Mesenchymal stem cell (in vitro differentiated cells and primary cell): ENCODE measurements around the gene C1GALT1.

Experiments used
- DNase-seq: peaks from one replicate; pipeline ENCODE4 v3.0.0-alpha.2; 2013
- H2AFZ ChIP-seq: one replicate; pipeline ENCODE4 v1.6.1; 2013; ENCODE audit warnings: low read depth, mild to moderate bottlenecking, control low read depth, inconsistent platforms, low read length, moderate library complexity
- H2AK5ac ChIP-seq: 2 replicates; pipeline ENCODE4 v1.6.1; 2013; ENCODE audit warnings: low read length, moderate library complexity, mild to moderate bottlenecking, inconsistent platforms; ENCODE audit not compliant: severe bottlenecking
- H2BK120ac ChIP-seq: one replicate; pipeline ENCODE4 v1.6.1; 2013; ENCODE audit warnings: low read depth, mild to moderate bottlenecking, inconsistent platforms, low read length, moderate library complexity
- H2BK12ac ChIP-seq, 2 experiments: one replicate each; pipeline ENCODE4 v1.6.1; 2013; ENCODE audit warnings: inconsistent platforms in 2 of 2, low read length in 2 of 2, mild to moderate bottlenecking in 2 of 2, moderate library complexity in 2 of 2, control low read depth in 1 of 2
- H2BK15ac ChIP-seq: one replicate; pipeline ENCODE4 v1.6.1; 2013; ENCODE audit warnings: mild to moderate bottlenecking, low read depth, inconsistent platforms; ENCODE audit not compliant: poor library complexity, severe bottlenecking
- H2BK5ac ChIP-seq: 2 replicates; pipeline ENCODE4 v1.6.1; 2013; ENCODE audit warnings: low read depth, mild to moderate bottlenecking, low read length, control low read depth, inconsistent platforms; ENCODE audit not compliant: poor library complexity, severe bottlenecking
- H3K14ac ChIP-seq, 2 experiments: one replicate each; pipeline ENCODE4 v1.6.1; 2013; ENCODE audit warnings: inconsistent platforms in 2 of 2, low read length in 2 of 2, control low read depth in 1 of 2, mild to moderate bottlenecking in 1 of 2, moderate library complexity in 1 of 2
- H3K18ac ChIP-seq, 2 experiments: one replicate each; pipeline ENCODE4 v1.6.1; 2013; ENCODE audit warnings: inconsistent platforms in 2 of 2, low read length in 2 of 2, control low read depth in 1 of 2, low read depth in 1 of 2, mild to moderate bottlenecking in 1 of 2
- H3K23ac ChIP-seq, 2 experiments: one replicate each; pipeline ENCODE4 v1.6.1; 2013; ENCODE audit warnings: inconsistent platforms in 2 of 2, low read length in 2 of 2, mild to moderate bottlenecking in 2 of 2, moderate library complexity in 2 of 2, control low read depth in 1 of 2
- H3K27ac ChIP-seq: 2 replicates; pipeline ENCODE4 v1.5.1; 2013; ENCODE audit warnings: mild to moderate bottlenecking, moderate library complexity, low read length, control low read depth, inconsistent platforms; ENCODE audit not compliant: poor library complexity, severe bottlenecking
- H3K27me3 ChIP-seq, 2 experiments: 2 replicates each; pipeline versions ENCODE4 v1.6.1 to v1.7.0; 2013; ENCODE audit warnings: low read length in 2 of 2, mild to moderate bottlenecking in 2 of 2, moderate library complexity in 2 of 2, control low read depth in 1 of 2, inconsistent platforms in 1 of 2; ENCODE audit not compliant: control insufficient read depth in 1 of 2, insufficient read depth in 1 of 2
- H3K36me3 ChIP-seq, 2 experiments: 2 replicates each; pipeline versions ENCODE4 v1.6.1 to v1.7.0; 2013; ENCODE audit warnings: low read length in 2 of 2, control low read depth in 1 of 2, inconsistent platforms in 1 of 2, low read depth in 1 of 2, mild to moderate bottlenecking in 1 of 2; ENCODE audit not compliant: insufficient read depth in 2 of 2, control insufficient read depth in 1 of 2
- H3K4ac ChIP-seq, 2 experiments: one replicate each; pipeline ENCODE4 v1.6.1; 2013; ENCODE audit warnings: inconsistent platforms in 2 of 2, low read length in 2 of 2, mild to moderate bottlenecking in 2 of 2, moderate library complexity in 2 of 2, control low read depth in 1 of 2, low read depth in 1 of 2
- H3K4me1 ChIP-seq: 2 replicates; pipeline ENCODE4 v1.6.1; 2013; ENCODE audit warnings: low read depth, low read length, control low read depth; ENCODE audit not compliant: control insufficient read depth, insufficient read depth
- H3K4me2 ChIP-seq: 2 replicates; pipeline ENCODE4 v1.6.1; 2013; ENCODE audit warnings: low read length, mild to moderate bottlenecking, inconsistent platforms; ENCODE audit not compliant: poor library complexity, severe bottlenecking
- H3K4me3 ChIP-seq, 2 experiments: 2 replicates each; pipeline versions ENCODE4 v1.5.1 to v1.7.0; 2013; ENCODE audit warnings: low read length in 2 of 2, mild to moderate bottlenecking in 2 of 2, control low read depth in 1 of 2, low read depth in 1 of 2; ENCODE audit not compliant: insufficient read depth in 1 of 2
- H3K79me1 ChIP-seq: replicated peaks from 2 replicates; pipeline ENCODE4 v1.6.1; 2013; ENCODE audit warnings: mild to moderate bottlenecking, control low read depth, low read length, inconsistent platforms; ENCODE audit not compliant: poor library complexity, severe bottlenecking
- H3K9ac ChIP-seq: 2 replicates; pipeline ENCODE4 v1.7.0; 2013; ENCODE audit warnings: mild to moderate bottlenecking, low read length, moderate library complexity
- H3K9me3 ChIP-seq: 2 replicates; pipeline ENCODE4 v1.7.0; 2013; ENCODE audit warnings: mild to moderate bottlenecking, low read length; ENCODE audit not compliant: control insufficient read depth
- H4K8ac ChIP-seq: one replicate; pipeline ENCODE4 v1.6.1; 2013; ENCODE audit warnings: inconsistent platforms, mild to moderate bottlenecking, low read length, moderate library complexity
- H4K91ac ChIP-seq: one replicate; pipeline ENCODE4 v1.6.1; 2013; ENCODE audit warnings: mild to moderate bottlenecking, low read length, inconsistent platforms
- WGBS: methylation state at CpG from one replicate; pipeline ENCODE4 v1.1.7; 2013; ENCODE audit warnings: mixed read lengths; 5-methylcytosine and 5-hydroxymethylcytosine counted together

The C1GALT1 gene

GRCh38 chr7:7220821-7221220 lies 38.5 kb downstream of the C1GALT1 start:
- H2BK15ac ChIP-seq, result no peak overlapping the region
- H3K23ac ChIP-seq, result no peak overlapping the region

GRCh38 chr7:7221599-7222038 lies 39.3 kb downstream of the C1GALT1 start:
- 0% methylated on average over 2 of the region's 2 CpGs for WGBS
- peak overlapping the region; percentile 3 for H3K27ac ChIP-seq

More at GRCh38 chr7:7220821-7221220, 38.5 kb downstream of the C1GALT1 start:
- WGBS, result 18% methylated on average over 2 of the region's 3 CpGs
- Histone ChIP-seq H2BK120ac (no peak overlapping the region), H3K9me3 (peaks cover 6% of the 10 kb centered on the region), H4K91ac (no peak overlapping the region), H2AFZ (no peak overlapping the region), H3K18ac (no peak overlapping the region), H3K4me1 (no peaks in the 10 kb centered on the region), H2AK5ac (no peak overlapping the region), H3K4me2 (no peak overlapping the region), H3K4me3 (no peak overlapping the region), H3K9ac (peak overlapping the region; percentile 23), H3K27me3 (no peaks in the 10 kb centered on the region), H2BK12ac (no peak overlapping the region), H3K14ac (no peak overlapping the region), H3K27ac (no peak overlapping the region), H3K79me1 (peaks cover 17% of the 10 kb centered on the region), H3K4ac (no peak overlapping the region), H4K8ac (no peak overlapping the region), H2BK5ac (no peak overlapping the region), H3K36me3 (peaks cover 3 to 42% of the 10 kb centered on the region in 2 experiments)
- DNase-seq, result peak; percentile 77

GRCh38 chr7:7223250-7223649 lies 40.9 kb downstream of the C1GALT1 start:
- Histone ChIP-seq H2AK5ac (no peak overlapping the region), H3K27ac (no peak overlapping the region)
- WGBS, result 100% methylated on average over 1 of the region's 2 CpGs

More at GRCh38 chr7:7221599-7222038, 39.3 kb downstream of the C1GALT1 start:
- Histone ChIP-seq H2AK5ac (no peak overlapping the region), H4K8ac (no peak overlapping the region), H2AFZ (no peak overlapping the region), H2BK120ac (no peak overlapping the region), H3K9me3 (peaks cover 6% of the 10 kb centered on the region), H3K4ac (no peak overlapping the region), H3K14ac (no peak overlapping the region), H2BK5ac (no peak overlapping the region), H3K4me2 (no peak overlapping the region), H2BK15ac (no peak overlapping the region), H3K4me1 (no peaks in the 10 kb centered on the region), H3K4me3 (peak overlapping the region in 1 of 2 experiments; percentile 15), H3K36me3 (peaks cover 0 to 38% of the 10 kb centered on the region in 2 experiments), H3K9ac (peak overlapping the region; percentile 23), H4K91ac (no peak overlapping the region), H3K18ac (no peak overlapping the region), H3K23ac (no peak overlapping the region), H2BK12ac (no peak overlapping the region), H3K27me3 (no peaks in the 10 kb centered on the region), H3K79me1 (peaks cover 14% of the 10 kb centered on the region)
- DNase-seq, result peak; percentile 96

GRCh38 chr7:7226407-7226806 lies 44.1 kb downstream of the C1GALT1 start:
- no peak for DNase-seq
- Histone ChIP-seq H2AK5ac (no peak overlapping the region), H3K4me3 (no peak overlapping the region), H3K36me3 (peaks cover 0 to 20% of the 10 kb centered on the region in 2 experiments), H2BK120ac (no peak overlapping the region), H3K79me1 (peaks cover 5% of the 10 kb centered on the region), H2AFZ (no peak overlapping the region), H3K4me1 (no peaks in the 10 kb centered on the region), H3K27me3 (no peaks in the 10 kb centered on the region), H3K14ac (no peak overlapping the region), H3K18ac (no peak overlapping the region), H3K9me3 (peaks cover 13% of the 10 kb centered on the region), H2BK15ac (no peak overlapping the region), H4K8ac (no peak overlapping the region), H2BK5ac (no peak overlapping the region), H3K23ac (no peak overlapping the region), H3K4ac (no peak overlapping the region), H4K91ac (no peak overlapping the region), H3K9ac (no peak overlapping the region), H3K27ac (no peak overlapping the region), H3K4me2 (no peak overlapping the region), H2BK12ac (no peak overlapping the region)
- WGBS, result 98% methylated on average over 5 of the region's 5 CpGs

More at GRCh38 chr7:7223250-7223649, 40.9 kb downstream of the C1GALT1 start:
- no peak overlapping the region for H3K23ac ChIP-seq
- H3K4me3 ChIP-seq, result no peak overlapping the region
- H3K79me1 ChIP-seq, result peaks cover 2% of the 10 kb centered on the region
- no peaks in the 10 kb centered on the region for H3K4me1 ChIP-seq
- no peak overlapping the region for H3K18ac ChIP-seq
- H3K9me3 ChIP-seq, result peaks cover 6% of the 10 kb centered on the region
- H3K27me3 ChIP-seq, result no peaks in the 10 kb centered on the region
- H3K14ac ChIP-seq, result no peak overlapping the region
- no peak overlapping the region for H3K9ac ChIP-seq
- no peak overlapping the region for H2AFZ ChIP-seq
- H3K36me3 ChIP-seq, result peaks cover 0 to 29% of the 10 kb centered on the region in 2 experiments
- no peak overlapping the region for H4K8ac ChIP-seq
- H2BK120ac ChIP-seq, result no peak overlapping the region
- DNase-seq, result no peak
- H2BK15ac ChIP-seq, result no peak overlapping the region
- H3K4me2 ChIP-seq, result no peak overlapping the region
- H2BK12ac ChIP-seq, result no peak overlapping the region
- H4K91ac ChIP-seq, result no peak overlapping the region
- H3K4ac ChIP-seq, result no peak overlapping the region
- no peak overlapping the region for H2BK5ac ChIP-seq
